Activated CD4-positive, CD25-positive, alpha-beta regulatory T cell treated with anti-CD3 and anti-CD28 coated beads, Interleukin-2, amount 50 U/mL, for 16 hours (primary cell): ENCODE results near the gene DDX27.
"Not testable (repeated sequence)": the region's sequence is repeated elsewhere in the genome, so short reads cannot be mapped to it uniquely, and the experiment has no call there.

Experiments
- DNase-seq: peaks from one replicate; pipeline ENCODE4 v3.0.0-alpha.2; 2020; ENCODE audit warnings: low read depth, low spot score

The DDX27 gene

GRCh38 chr20:49219091-49219923 lies at the start of gene DDX27:
TSS of gene DDX27 (plus strand) at chr20:49219416. CDS start at chr20:49219449, 33 bp downstream.
- DNase-seq, result peak; percentile 95

- DNase-seq, result no peak
Measured at GRCh38 chr20:49169547-49169946, 49.7 kb upstream of the DDX27 start.

- no peak for DNase-seq
Measured at GRCh38 chr20:49170714-49171113, 48.5 kb upstream of the DDX27 start.

GRCh38 chr20:49171909-49172308 lies 47.3 kb upstream of the DDX27 start:
- no peak for DNase-seq

- no peak for DNase-seq
Measured at GRCh38 chr20:49172413-49172812, 46.8 kb upstream of the DDX27 start.

- DNase-seq, result no peak
Measured at GRCh38 chr20:49174183-49174582, 45.0 kb upstream of the DDX27 start.

- DNase-seq, result no peak
Measured at GRCh38 chr20:49179368-49180277, 39.6 kb upstream of the DDX27 start.

- no peak for DNase-seq
Measured at GRCh38 chr20:49181265-49181877, 37.8 kb upstream of the DDX27 start.

GRCh38 chr20:49183444-49183843 lies 35.8 kb upstream of the DDX27 start:
- no peak for DNase-seq

GRCh38 chr20:49184084-49184501 lies 35.1 kb upstream of the DDX27 start:
- not testable (repeated sequence) for DNase-seq

- no peak for DNase-seq
Measured at GRCh38 chr20:49184691-49185070, 34.5 kb upstream of the DDX27 start.

- no peak for DNase-seq
Measured at GRCh38 chr20:49185071-49185761, 34.0 kb upstream of the DDX27 start.

- DNase-seq, result peak; percentile 48
Measured at GRCh38 chr20:49186535-49187329, 32.5 kb upstream of the DDX27 start.

- no peak for DNase-seq
Measured at GRCh38 chr20:49187330-49187850, 31.8 kb upstream of the DDX27 start.

GRCh38 chr20:49187851-49188641 lies 31.2 kb upstream of the DDX27 start, which contains the start of gene STAU1:
TSS of gene STAU1 (minus strand) at chr20:49188334. CDS start at chr20:49166201, 22,133 bp downstream.
- DNase-seq, result peak; percentile 88

- not testable (repeated sequence) for DNase-seq
Measured at GRCh38 chr20:49192944-49193518, 26.2 kb upstream of the DDX27 start.

GRCh38 chr20:49199729-49200293 lies 19.4 kb upstream of the DDX27 start:
- DNase-seq, result no peak

GRCh38 chr20:49203011-49203410 lies 16.2 kb upstream of the DDX27 start:
- DNase-seq, result no peak

GRCh38 chr20:49203746-49204145 lies 15.5 kb upstream of the DDX27 start:
- no peak for DNase-seq
